ENCODE data around the gene KRTAP4-7.
"Not testable (repeated sequence)": the region's sequence is repeated elsewhere in the genome, so short reads cannot be mapped to it uniquely, and the experiment has no call there.

KRTAP4-7 gene

DNA sequence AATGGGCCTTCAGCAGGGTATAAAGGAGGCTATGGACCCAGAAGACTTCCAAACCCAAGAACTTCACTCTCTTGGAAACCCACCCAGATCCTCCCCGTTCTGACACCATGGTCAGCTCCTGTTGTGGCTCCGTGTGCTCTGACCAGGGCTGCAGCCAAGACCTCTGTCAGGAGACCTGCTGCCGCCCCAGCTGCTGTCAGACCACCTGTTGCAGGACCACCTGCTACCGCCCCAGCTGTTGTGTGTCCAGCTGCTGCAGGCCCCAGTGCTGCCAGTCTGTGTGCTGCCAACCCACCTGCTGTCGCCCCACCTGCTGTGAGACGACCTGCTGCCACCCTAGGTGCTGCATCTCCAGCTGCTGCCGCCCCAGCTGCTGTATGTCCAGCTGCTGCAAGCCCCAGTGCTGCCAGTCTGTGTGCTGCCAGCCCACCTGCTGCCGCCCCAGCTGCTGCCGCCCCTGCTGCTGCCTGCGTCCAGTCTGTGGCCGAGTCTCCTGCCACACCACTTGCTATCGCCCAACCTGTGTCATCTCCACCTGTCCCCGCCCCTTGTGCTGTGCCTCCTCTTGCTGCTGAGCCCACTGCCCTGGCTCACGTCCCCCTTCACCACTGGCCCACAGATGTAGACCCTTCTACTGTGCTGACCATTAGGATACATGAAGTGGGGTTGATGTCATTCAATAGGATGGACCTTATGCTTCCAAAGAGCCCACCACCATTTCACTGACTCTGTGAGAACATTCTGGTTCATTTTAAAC lies at the start of gene KRTAP4-7:
Gene KRTAP4-7, plus strand, starts transcription at position 51 of the 757 bp plus-strand sequence. Its CDS starts 57 bp downstream, at position 108.
- H3K4me3 ChIP-seq (ENCODE audit: low read length), result not testable (repeated sequence)

DNA sequence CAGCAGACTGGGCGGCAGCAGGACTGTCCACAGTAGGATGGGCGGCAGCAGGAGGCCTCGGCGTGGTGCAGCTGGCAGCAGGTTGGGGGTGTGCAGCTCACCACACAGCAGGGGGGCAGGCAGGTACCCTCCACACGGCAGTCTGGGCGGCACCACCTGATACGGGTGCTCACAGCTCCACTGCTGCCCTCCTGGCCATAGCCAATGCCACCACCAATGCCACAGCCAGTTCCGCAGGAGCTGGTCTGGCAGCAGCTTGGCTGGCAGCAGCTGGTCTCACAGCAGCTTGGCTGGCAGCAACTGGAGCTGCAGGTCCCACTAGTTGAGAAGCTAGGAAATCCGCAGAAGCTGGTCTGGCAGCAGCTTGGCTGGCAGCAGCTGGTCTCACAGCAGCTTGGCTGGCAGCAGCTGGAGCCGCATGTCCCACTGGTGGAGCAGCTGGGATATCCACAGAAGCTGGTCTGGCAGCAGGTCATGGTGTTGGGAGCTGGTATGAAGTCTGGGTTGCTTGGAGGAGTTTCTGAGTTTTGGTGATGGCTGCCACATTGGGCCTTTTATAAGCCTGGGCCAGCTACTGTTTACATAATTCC lies 49.5 kb upstream of the KRTAP4-7 start, which contains the start of gene KRTAP1-3:
Gene KRTAP1-3, minus strand, starts transcription at position 529 of the 590 bp plus-strand sequence. Its CDS starts 53 bp downstream, at position 476.
- not testable (repeated sequence) for H3K4me3 ChIP-seq (ENCODE audit: low read length); DNase-seq (ENCODE audit: low read depth)

More for the DNA sequence above, at the start of gene KRTAP4-7:
- not testable (repeated sequence) for DNase-seq (ENCODE audit: low read depth)

DNA sequence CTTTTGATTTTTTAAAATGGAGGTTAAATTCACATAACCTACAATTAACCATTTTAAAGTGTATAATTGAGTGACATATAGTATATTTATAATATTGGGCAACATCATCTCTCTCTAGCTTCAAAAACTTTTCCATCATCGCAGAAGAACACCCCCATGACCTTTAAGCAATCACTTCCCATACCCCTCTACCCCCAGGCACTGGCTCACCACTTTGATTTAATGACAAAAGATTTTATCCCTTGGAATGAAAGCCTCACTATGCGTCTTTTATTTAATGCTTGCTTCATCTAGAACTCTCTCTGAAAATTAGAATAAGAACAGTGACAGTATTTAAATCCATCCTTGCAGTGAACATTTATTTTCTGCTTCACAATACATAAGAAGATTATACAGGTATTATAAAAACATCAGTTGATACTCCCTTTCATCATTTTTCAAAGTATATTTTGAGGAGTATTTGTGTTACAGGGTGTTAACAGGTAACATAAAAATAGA lies 46.0 kb upstream of the KRTAP4-7 start:
- no peak overlapping the region for H3K4me3 ChIP-seq (ENCODE audit: low read length)
- TF ChIP-seq, protein P1, sequence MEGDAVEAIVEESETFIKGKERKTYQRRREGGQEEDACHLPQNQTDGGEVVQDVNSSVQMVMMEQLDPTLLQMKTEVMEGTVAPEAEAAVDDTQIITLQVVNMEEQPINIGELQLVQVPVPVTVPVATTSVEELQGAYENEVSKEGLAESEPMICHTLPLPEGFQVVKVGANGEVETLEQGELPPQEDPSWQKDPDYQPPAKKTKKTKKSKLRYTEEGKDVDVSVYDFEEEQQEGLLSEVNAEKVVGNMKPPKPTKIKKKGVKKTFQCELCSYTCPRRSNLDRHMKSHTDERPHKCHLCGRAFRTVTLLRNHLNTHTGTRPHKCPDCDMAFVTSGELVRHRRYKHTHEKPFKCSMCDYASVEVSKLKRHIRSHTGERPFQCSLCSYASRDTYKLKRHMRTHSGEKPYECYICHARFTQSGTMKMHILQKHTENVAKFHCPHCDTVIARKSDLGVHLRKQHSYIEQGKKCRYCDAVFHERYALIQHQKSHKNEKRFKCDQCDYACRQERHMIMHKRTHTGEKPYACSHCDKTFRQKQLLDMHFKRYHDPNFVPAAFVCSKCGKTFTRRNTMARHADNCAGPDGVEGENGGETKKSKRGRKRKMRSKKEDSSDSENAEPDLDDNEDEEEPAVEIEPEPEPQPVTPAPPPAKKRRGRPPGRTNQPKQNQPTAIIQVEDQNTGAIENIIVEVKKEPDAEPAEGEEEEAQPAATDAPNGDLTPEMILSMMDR (conservative IDR thresholded peaks at IDR 0.05; ENCODE audit: low read depth, low read length), result no peak
- DNase-seq (ENCODE audit: low read depth), result no peak

DNA sequence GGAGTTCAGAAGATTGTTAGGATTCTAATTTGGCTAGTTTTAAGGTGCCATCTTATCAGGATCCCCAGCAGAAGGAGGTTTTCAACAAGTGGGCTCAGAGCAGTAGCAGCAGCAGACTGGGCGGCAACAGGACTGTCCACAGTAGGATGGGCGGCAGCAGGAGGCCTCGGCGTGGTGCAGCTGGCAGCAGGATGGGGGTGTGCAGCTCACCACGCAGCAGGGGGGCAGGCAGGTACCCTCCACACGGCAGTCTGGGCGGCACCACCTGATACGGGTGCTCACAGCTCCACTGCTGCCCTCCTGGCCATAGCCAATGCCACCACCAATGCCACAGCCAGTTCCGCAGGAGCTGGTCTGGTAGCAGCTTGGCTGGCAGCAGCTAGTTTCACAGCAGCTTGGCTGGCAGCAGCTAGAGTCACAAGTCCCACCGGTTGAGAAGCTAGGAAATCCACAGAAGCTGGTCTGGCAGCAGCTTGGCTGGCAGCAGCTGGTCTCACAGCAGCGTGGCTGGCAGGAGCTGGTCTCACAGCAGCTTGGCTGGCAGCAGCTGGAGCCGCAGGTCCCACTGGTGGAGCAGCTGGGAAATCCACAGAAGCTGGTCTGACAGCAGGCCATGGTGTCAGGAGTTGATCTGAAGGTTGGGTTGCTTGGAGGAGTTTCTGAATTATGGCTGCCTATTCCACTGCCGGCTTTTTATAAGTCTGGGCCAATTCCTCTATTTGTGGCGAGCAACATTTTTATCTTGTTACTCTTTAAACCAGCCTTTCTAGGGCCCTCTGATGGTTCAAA lies 43.0 kb upstream of the KRTAP4-7 start, which contains the start of gene KRTAP1-1:
Gene KRTAP1-1, minus strand, starts transcription at position 668 of the 789 bp plus-strand sequence. Its CDS starts 53 bp downstream, at position 615.
- H3K4me3 ChIP-seq (ENCODE audit: low read length); DNase-seq (ENCODE audit: low read depth): not testable (repeated sequence)

DNA sequence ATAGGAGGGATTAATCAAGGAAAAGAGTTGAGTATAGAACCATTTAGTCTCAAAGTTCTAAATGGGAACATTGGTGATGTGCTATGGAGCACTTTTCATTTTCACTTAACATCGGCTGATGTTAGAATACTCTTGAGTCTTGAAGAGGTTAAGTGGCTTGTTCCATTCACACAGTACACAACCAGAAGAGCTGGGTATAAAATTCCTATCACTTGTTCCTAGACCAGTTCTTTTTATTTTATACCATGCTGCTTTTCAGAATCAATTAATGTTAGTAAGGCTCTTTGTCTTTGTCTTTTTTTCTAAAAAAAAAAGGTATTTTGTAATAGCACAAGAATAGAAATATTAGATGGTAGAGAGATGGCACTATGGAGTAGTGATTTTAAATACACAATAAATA lies 41.0 kb upstream of the KRTAP4-7 start:
- no peak overlapping the region for H3K4me3 ChIP-seq (ENCODE audit: low read length)
- TF ChIP-seq, protein P1 (conservative IDR thresholded peaks at IDR 0.05; ENCODE audit: low read depth, low read length), result no peak
- no peak for DNase-seq (ENCODE audit: low read depth)

DNA sequence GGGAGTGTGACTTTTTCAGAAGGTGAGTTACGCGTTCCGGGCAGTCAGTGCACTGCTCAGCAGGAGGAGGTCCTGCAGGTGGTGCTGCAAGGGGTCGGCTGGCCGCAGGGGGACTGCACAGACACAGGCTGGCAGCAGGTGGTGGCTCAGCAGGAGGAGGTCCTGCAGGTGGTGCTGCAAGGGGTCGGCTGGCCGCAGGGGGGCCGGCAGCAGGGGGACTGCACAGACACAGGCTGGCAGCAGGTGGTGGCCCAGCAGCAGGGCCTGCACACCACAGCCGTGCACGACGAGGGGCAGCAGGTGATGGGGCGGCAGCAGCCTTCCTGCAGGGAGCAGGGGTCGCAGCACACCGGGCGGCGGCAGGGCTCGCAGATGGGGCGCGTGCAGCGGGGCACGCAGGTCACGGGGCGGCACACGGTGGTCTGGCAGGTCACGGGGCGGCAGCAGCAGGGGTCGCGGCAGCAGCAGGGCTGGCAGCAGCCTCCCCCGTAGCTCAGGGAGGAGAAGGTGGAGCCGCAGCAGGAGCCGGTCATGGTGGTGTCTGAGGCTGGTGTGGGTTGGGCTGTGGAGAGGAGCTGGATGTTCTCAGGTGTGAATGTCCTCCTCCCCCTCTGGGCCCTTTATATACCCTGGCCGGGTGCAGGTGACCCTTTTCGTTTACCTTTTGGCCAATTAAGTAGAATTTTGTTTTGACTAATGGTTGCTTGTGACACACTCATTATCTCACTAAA lies 37.0 kb upstream of the KRTAP4-7 start, which contains the start of gene KRTAP2-1:
Gene KRTAP2-1, minus strand, starts transcription at position 582 of the 731 bp plus-strand sequence. Its CDS starts 49 bp downstream, at position 533.
- not testable (repeated sequence) for DNase-seq (ENCODE audit: low read depth)

DNA sequence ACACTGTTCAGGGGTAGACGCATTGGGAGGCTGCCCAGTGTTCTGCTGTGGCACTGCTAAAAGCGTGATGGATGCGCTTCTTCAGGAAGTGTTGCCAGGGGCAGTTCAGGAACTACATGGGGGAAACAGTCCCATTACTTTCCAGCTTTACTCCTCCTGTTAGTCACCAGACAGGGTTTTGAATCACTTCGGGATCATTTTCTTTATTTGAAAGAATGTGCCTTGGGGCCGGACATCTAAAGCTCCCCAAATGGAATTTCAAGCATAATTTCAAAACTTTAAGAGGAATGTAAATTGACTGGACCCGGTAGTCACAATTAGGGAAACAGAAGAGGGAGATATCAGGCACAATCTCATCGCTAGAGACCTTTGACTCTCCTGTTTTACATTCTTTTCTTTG lies 35.5 kb upstream of the KRTAP4-7 start:
- no peak overlapping the region for H3K4me3 ChIP-seq (ENCODE audit: low read length)
- TF ChIP-seq, protein P1 (conservative IDR thresholded peaks at IDR 0.05; ENCODE audit: low read depth, low read length), result no peak
- DNase-seq (ENCODE audit: low read depth), result no peak

More for the DNA sequence above, 37.0 kb upstream of the KRTAP4-7 start, which contains the start of gene KRTAP2-1:
- not testable (repeated sequence) for H3K4me3 ChIP-seq (ENCODE audit: low read length)

DNA sequence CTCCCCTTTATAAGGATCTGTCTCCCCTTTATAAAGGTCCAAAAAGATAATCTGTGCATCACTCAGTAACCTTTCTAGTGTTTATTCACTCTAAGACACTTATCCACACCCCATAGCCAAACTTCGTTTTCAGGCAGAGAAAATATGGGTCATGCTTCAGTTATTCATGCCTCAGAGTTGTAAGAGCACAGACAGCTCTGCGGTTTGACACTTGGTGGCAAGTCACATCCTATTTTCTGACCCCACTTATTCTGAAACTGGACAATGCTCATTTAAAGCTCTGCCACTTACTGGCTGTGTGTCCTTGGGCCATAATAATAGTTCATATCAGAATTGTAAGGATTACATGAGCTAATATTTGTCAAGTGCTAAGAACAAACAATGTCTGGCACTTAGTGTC lies 34.8 kb upstream of the KRTAP4-7 start:
- no peak for DNase-seq (ENCODE audit: low read depth)
- TF ChIP-seq, protein P1 (conservative IDR thresholded peaks at IDR 0.05; ENCODE audit: low read depth, low read length), result no peak
- H3K4me3 ChIP-seq (ENCODE audit: low read length), result no peak overlapping the region

Data from retinal pigment epithelial cell (primary cell).